HG02870 (cell line): ENCODE measurements around the gene TFF3.

Experiments used
- ATAC-seq: cut with Tn5 transposase; IDR thresholded peaks from one replicate; pipeline ENCODE4 v1.9.1; 2021; ENCODE audit warnings: mild to moderate bottlenecking, moderate library complexity; ENCODE audit not compliant: unreplicated experiment

Gene TFF3

DNA sequence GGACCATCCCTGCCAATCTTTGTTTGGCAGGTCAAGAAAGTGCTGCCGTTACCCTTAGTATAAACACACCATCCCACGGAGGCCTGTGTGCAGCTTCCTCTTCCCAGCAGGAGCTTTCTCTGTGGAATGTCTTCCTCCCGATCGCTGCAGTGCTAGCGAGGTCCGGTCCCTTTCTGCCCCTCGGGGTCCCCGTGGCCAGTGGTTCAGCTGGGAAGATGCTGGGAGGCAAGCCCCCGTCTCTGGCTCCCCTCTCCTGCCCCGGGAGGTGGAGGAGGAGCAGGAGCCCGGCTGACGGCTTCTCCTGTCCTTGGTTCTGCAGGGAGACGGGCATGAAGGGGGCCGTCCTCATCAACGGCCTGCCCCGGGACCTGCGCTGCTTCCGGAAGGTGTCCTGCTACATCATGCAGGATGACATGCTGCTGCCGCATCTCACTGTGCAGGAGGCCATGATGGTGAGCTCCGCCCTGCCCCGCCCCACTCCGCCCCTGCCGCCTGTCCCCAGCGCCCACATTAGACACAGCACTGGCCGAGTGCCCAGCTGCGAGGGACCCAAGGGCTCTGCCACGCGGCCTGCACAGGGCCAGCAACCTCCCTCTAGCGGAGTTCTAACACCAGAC lies 42.1 kb downstream of the TFF3 start:
- ATAC-seq = no peak

DNA sequence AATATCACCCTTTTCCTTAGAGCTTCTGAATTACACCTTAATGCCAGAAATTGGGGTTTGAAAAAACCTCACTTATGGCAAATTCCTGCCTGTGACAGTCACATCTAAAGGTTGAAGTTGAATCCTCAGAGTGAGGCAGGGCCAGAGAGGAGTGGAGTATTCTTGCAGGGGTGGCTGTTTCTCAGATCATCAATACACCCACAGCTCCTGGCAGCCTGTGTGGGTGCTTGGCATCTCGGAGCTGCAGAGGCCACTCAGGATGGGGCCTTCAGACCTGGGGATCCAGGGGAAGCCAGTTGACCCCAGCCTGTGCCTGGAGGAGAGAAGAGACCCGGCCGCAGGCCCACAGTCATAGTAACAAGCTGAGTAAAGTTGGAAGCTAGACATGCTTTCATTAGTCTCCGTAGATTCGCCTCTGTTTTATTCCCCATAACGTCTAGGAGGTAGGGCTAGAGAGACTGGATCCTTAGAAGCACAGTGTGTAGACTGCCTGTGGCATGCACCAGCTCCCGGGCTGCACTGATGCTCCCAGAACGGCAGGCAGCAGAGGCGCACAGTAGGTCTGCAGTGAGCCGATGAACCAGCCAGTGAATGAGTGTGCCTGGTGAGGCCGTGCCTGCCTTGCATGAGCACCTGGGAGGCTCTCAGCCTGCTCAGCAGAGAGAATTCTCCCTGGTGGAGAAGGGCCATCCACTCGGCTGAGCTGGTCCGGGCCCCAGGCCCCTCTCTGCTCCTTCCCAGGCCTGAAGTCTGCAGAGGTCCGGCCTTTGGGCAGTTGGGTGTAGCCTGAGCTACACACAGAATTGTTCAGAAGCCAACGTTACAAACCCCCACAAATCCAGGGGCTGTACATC lies 42.9 kb downstream of the TFF3 start:
- ATAC-seq = no peak

DNA sequence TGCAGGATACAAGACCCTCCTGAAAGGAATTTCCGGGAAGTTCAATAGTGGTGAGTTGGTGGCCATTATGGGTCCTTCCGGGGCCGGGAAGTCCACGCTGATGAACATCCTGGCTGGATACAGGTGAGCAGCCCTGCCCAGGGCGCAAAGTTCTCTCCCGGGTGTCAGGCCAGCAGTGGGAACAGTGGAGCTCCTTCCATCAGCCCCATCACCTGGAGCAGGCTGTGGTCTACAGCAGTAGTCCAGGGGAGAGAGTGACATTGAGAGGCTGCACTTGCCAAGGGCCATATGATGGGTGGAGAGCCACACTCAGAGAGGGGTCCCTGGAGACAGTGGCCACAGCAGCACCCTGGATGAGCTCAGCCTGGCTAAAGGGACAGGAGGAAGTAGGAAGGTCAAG lies 44.1 kb downstream of the TFF3 start:
- ATAC-seq = no peak

DNA sequence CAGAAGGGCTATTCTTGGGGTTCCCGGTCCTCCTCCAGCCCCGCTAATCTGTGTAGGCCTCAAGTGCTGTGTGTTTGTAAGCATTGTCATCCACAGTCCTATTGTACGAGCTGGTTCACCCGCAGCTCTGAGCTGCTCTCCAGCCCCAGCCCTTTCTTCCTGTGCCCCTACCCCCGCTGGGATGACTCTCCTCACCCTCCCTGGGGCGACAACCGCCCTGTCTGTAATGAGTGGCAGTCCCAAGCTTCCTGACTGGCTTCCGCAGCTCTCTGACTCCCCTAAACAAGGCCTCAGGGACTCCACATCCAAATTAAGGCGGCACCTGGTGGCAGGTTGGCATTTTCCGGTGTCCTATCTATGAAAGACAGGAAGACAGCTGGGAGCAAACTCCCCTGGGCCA lies 45.8 kb downstream of the TFF3 start:
- no peak for ATAC-seq

DNA sequence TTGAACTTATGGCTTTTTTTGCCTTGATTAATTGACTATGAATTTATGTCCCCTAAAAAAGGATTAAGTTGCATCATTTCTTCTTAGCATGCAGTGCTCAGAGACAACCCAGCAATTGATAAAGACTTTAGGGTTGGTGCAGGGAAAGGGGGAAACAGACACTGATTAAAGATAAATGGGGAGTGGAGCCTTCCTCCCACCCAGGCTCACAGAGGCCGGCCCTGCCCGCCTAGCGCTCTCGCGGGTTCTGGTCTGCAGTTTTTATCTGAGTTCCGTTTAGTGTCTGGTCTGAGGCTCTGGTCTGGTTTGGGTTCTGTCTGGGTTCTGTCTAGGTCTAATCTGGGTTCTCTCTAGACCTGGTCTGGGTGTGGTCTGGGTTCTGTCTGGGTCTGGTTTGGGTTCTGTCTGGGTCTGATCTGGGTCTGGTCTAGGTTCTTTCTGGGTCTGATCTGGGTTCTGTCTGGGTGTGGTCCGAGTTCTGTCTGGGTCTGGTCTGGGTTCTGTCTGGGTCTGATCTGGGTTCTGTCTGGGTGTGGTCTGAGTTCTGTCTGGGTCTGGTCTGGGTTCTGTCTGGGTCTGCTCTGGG lies 48.1 kb downstream of the TFF3 start:
- ATAC-seq = no peak

DNA sequence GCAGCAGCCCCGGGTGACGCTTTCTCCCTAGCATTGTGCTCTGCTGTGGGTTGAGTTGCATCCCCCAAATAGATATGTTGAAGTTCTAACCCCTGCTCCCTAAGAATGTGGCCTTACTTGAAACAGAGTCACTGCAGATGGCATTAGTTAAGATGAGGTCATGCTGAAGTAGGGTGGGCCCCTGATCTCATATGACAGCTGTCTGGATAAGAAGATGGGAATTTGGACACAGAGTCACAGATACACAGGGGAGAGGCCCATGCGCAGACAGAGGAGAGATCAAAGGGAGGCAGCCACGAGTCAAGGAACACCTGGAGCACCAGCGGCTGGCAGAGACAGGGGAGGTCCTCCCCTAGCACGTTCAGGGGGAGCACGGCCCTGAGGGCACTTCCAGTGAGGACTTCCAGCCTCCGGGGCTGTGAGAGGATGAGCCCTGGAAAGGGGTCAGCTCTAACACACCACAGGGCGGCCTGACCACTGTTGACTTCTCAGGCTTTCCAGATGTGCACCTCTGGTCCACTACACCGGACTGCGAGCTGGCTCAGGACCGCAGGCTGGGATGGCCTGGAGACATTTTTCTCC lies 49.9 kb downstream of the TFF3 start:
- ATAC-seq = no peak

DNA sequence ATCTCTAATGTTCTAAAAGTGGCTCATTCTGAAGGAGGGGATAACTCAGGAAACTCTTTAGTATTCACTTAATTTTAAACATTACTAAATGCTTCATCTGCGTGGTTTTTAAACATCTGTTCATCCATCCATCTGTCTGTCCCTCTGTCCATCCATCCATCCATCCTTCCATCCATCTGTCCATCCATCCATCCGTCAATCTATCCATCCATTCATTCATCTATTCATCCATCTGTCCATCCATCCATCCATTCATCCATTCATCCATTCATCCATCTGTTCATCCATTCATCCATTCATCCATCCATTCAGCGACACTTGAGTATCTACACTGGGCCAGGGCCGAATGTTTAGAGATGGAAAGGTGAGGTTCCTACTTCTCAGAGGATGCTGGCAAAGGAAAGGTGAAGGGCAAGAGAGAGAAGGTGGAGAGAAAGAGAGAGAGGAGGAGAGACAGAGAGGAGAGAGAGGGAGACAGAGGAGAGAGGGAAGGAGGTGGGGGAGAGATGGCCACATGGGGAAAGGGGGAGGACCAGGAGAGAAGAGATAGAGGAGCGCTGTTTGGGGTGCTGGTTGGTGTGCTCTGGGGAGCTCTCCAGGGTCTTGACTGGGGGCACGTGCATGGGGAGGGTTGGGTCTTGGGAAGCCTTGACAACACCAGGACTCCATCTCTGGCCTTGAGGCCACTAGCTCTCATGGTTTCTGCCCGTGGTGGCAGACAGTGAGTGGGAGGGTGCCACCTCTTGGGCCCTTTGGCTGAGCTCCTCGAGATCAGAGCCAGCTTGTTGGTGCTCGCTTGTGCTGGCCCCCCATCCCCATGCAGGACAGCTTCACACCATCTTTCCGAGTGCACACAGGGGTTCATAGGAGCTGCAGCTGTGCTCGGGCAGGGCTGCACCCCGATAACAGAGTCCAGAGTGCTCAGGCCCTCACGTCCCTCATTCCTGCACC lies 50.7 kb downstream of the TFF3 start:
- no peak for ATAC-seq

DNA sequence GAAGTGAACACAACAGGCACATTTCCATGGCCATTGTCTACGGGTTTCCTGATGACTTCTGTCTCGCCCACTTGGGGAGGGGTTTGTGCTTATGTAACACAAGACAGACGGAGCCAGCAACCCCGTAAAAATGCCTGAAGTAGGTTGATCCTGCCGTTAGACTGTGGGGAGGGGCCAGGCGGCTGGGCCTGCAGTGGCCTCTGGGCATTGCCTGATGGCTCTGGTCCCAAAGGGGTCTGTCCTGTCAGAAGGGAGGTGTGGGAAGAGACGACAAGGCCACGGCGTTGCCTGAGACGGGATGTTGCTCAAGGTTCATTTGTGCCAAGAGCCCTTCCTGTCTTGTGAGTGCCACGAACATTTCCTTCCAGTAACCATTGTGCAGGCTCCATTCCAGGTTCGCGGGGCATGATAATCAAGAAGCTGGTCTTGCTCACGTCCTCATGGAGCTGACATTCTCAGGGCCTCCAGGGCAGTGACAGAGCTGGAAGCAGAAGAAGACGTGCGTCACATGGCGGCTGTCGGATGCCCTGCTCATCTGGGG lies 51.5 kb downstream of the TFF3 start:
- no peak for ATAC-seq

DNA sequence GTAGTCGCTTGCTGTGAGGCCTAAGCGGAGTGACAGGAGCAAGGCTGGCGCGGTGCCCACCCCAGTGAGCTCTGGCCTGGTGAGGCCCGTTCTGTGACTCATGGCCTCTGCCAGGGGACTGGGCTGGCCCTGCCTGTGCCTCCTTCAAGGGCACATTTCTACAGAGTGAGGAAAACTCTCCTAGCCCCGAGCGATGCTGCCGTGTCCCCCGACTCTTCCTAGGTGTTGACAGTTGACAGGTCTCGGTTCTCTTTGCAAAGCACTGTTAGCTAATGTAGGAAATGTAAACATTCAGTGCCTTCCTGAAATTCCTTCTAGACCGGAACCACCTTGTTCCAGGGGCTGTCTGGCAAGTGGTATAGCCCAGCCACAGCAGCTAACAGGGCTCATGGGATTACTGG lies 52.4 kb downstream of the TFF3 start:
- no peak for ATAC-seq

DNA sequence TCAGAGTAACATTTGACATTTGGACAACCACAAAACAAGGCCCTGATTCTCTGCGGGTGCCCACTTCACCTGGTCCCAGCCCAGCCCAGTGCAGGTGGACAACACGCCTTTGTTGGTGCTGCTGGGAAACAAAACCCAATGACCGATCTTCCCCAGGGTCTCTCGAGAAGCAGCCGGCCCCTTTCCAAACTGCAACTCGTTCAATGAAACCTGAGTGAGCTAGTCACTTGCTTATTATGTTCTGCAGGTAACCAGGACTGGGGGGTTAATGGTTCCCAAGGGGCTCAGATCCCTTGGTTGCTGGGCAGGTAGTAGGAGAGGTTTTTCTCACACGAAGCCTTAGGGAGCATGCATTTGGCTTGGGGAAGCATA lies 53.4 kb downstream of the TFF3 start:
- no peak for ATAC-seq
